Endothelial cell of umbilical vein (primary cell): ENCODE results near the gene LACTBL1. TPM values are rescaled to one million over a fixed set of nuclear protein-coding genes. Genes with fewer than 3 reads are reported as not detected.

Experiments used
- BruUV-seq: library from RNA; stranded (reverse); fragments of 400-500 nt; replicated peaks from 2 replicates; lab custom pipeline; 2021; lab: Mats Ljungman, UMichigan
- CTCF ChIA-PET: fragments of 300-600, 350-600 bp; sonication (Branson Sonifier 250); formaldehyde crosslinking; loops from one replicate; lab custom pipeline; 2021; ENCODE audit warnings: antibody characterized with exemption, inconsistent platforms; lab: Charles Lee
- POLR2A ChIA-PET: fragments of 300-600, 350-600 bp; sonication (Branson Sonifier 250); formaldehyde crosslinking; loops from one replicate; lab custom pipeline; 2021; ENCODE audit warnings: antibody characterized with exemption, inconsistent platforms; lab: Charles Lee
- DNase-seq: peaks from one replicate; pipeline ENCODE4 v3.0.0-alpha.2; 2011; ENCODE audit warnings: low read depth, low spot score
- FAIRE-seq: peaks from 2 replicates; lab custom pipeline; 2011; peaks lifted over from hg19 to GRCh38; lab: Jason Lieb, UNC
- H2AFZ ChIP-seq: 2 replicates; pipeline ENCODE4 v1.6.0; 2012; ENCODE audit warnings: low read depth, low read length, control low read depth, inconsistent platforms
- H3K27ac ChIP-seq: 2 replicates; pipeline ENCODE4 v1.5.1; 2011; ENCODE audit warnings: low read depth, mild to moderate bottlenecking, control low read depth, low read length, moderate library complexity; ENCODE audit not compliant: insufficient read depth
- H3K27me3 ChIP-seq, 2 experiments: 2 replicates each; pipeline versions ENCODE4 v1.6.0 to v1.6.1; 2011; ENCODE audit warnings: low read length in 2 of 2, mixed read lengths in 1 of 2; ENCODE audit not compliant: control insufficient read depth in 2 of 2, insufficient read depth in 2 of 2
- H3K36me3 ChIP-seq, 2 experiments: 2 replicates in 1 of 2; 3 replicates in 1 of 2; pipeline ENCODE4 v1.5.1; 2011; ENCODE audit warnings: low read length in 2 of 2, mild to moderate bottlenecking in 1 of 2, moderate library complexity in 1 of 2; ENCODE audit not compliant: control insufficient read depth in 2 of 2, insufficient read depth in 2 of 2; ENCODE audit errors: extremely low read depth in 1 of 2
- H3K4me1 ChIP-seq: 3 replicates; pipeline ENCODE4 v1.5.1; 2011; ENCODE audit warnings: mild to moderate bottlenecking, low read length; ENCODE audit not compliant: control insufficient read depth, insufficient read depth; ENCODE audit errors: extremely low read depth
- H3K4me2 ChIP-seq: 2 replicates; pipeline ENCODE4 v1.6.1; 2011; ENCODE audit warnings: low read length, control low read depth, mixed read lengths; ENCODE audit not compliant: insufficient read depth
- H3K4me3 ChIP-seq, 3 experiments: fragments of 200-600 bp in 1 of 3; sonication (generic), shearing (Covaris generic) in 1 of 3; replicated peaks in 1 of 3; 2 replicates each; pipeline ENCODE4 v1.5.1; 2011 to 2016; ENCODE audit warnings: control low read depth in 3 of 3, low read length in 3 of 3, mild to moderate bottlenecking in 2 of 3, inconsistent platforms in 1 of 3, low read depth in 1 of 3, moderate library complexity in 1 of 3; ENCODE audit not compliant: insufficient read depth in 1 of 3
- H3K79me2 ChIP-seq: 2 replicates; pipeline ENCODE4 v1.6.0; 2012; ENCODE audit warnings: low read length, inconsistent platforms; ENCODE audit not compliant: control insufficient read depth, insufficient read depth
- H3K9ac ChIP-seq: replicated peaks from 2 replicates; pipeline ENCODE3; 2011; ENCODE audit warnings: low read length, control low read depth; ENCODE audit not compliant: insufficient read depth; ENCODE audit errors: extremely low read depth
- H3K9me1 ChIP-seq: replicated peaks from 3 replicates; pipeline ENCODE4 v1.6.0; 2011; ENCODE audit warnings: mild to moderate bottlenecking, low read length; ENCODE audit not compliant: control insufficient read depth, insufficient read depth; ENCODE audit errors: extremely low read depth
- H3K9me3 ChIP-seq: replicated peaks from 2 replicates; pipeline ENCODE4 v1.5.1; 2012; ENCODE audit warnings: low read length, inconsistent platforms; ENCODE audit not compliant: control insufficient read depth, insufficient read depth
- H4K20me1 ChIP-seq: replicated peaks from 2 replicates; pipeline ENCODE3; 2011; ENCODE audit warnings: mild to moderate bottlenecking, low read length; ENCODE audit not compliant: control insufficient read depth, insufficient read depth; ENCODE audit errors: extremely low read depth
- EZH2 ChIP-seq: IDR thresholded peaks from 2 replicates; pipeline ENCODE4 v1.6.1; 2012; ENCODE audit warnings: borderline replicate concordance, low read depth, mild to moderate bottlenecking, moderate library complexity, low read length, inconsistent platforms; ENCODE audit not compliant: severe bottlenecking
- FOS ChIP-seq: IDR thresholded peaks from 2 replicates; pipeline ENCODE4 v1.6.1; 2011; ENCODE audit warnings: mild to moderate bottlenecking, low read length, moderate library complexity, borderline replicate concordance; ENCODE audit not compliant: insufficient read depth
- GATA2 ChIP-seq: IDR thresholded peaks from 2 replicates; pipeline ENCODE4 v1.7.0; 2011; ENCODE audit warnings: low read depth, mild to moderate bottlenecking, moderate library complexity, mixed read lengths, low read length; ENCODE audit not compliant: insufficient read length, insufficient read depth
- JUN ChIP-seq: IDR thresholded peaks from 2 replicates; pipeline ENCODE4 v1.6.1; 2011; ENCODE audit warnings: borderline replicate concordance, low read depth; ENCODE audit not compliant: insufficient read length, insufficient read depth
- MYC ChIP-seq: IDR thresholded peaks from one replicate; pipeline ENCODE4 v1.6.1; 2011; ENCODE audit warnings: mild to moderate bottlenecking, low read depth, low read length
- POLR2A ChIP-seq: IDR thresholded peaks from 2 replicates; pipeline ENCODE4 v1.6.1; 2012; ENCODE audit warnings: low read depth, mild to moderate bottlenecking, control low read depth, low read length
- POLR2AphosphoS5 ChIP-seq: IDR thresholded peaks from 2 replicates; pipeline ENCODE4 v1.6.1; 2012; ENCODE audit warnings: low read depth, mild to moderate bottlenecking, control low read depth, low read length, moderate library complexity; ENCODE audit not compliant: insufficient read depth
- dilution Hi-C: fragments of 300-500 bp; cut with MboI; formaldehyde crosslinking; loops from one replicate; pipeline ENCODE4 v1.15.0; 2019; ENCODE audit warnings: low sequenced_read_pairs; ENCODE audit not compliant: extremely low pct_ligation_motif_present
- intact Hi-C: fragments of 100-400 bp; cut with micrococcal nuclease; formaldehyde crosslinking; loops from one replicate; pipeline ENCODE4 v1.10.0; 2022
- polyA plus RNA-seq, 4 experiments: library from polyadenylated mRNA; depleted of rRNA in 3 of 4; stranded (reverse) in 3 of 4; unstranded in 1 of 4; fragments of >200 nt; gene quantifications; 2 replicates each; pipeline versions ENCODE4 v1.2.1 to v1.2.3, GENCODE V29; 2011 to 2012; ENCODE audit warnings: missing spikeins in 1 of 4
- total RNA-seq: library from RNA; stranded (reverse); gene quantifications from 2 replicates; pipeline ENCODE4 v1.2.3, GENCODE V29; 2021
- TF ChIP-seq, protein P1 (sequence below): IDR thresholded peaks from 2 replicates; pipeline ENCODE4 v1.6.1; 2011; ENCODE audit not compliant: insufficient read depth, insufficient read length
- TF ChIP-seq, protein P2 (sequence below), 2 donors: IDR thresholded peaks; 1 replicate in 1 of 2; 2 replicates in 1 of 2; pipeline ENCODE4 v1.5.1; 2011; ENCODE audit warnings: low read length in 2 of 2, mild to moderate bottlenecking in 2 of 2, moderate library complexity in 2 of 2, control low read depth in 1 of 2, inconsistent platforms in 1 of 2, low read depth in 1 of 2; ENCODE audit not compliant: insufficient read depth in 1 of 2; ENCODE audit errors: extremely low read depth in 1 of 2

LACTBL1 gene
- total and polyA plus RNA-seq, 2 donors (not counting 3 experiments of a cell fraction or from before 2014, with no cell fraction given), result not detected

DNA sequence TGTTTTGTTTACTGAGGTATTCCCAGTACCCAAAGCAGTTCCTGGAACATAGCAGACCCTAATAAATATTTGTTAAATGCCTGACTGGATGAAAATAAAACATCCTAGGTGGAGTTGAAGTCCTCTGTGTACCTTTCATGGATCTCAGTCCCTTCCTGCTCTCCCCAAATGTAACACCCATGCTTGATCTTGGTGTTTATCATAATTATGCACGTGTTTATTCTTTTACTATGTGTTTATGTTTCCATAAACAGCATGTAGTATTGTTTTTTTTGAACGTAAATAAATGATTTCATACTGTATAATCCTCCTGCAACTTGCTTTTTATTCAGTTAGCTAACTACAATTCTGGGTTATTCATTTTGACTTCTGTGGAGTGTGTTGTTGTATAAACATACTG lies 4.8 kb downstream of the LACTBL1 start:
- Histone ChIP-seq H4K20me1 (no peaks in the 10 kb centered on the region), H3K4me2 (no peak overlapping the region), H3K79me2 (no peaks in the 10 kb centered on the region), H3K9ac (no peak overlapping the region), H3K36me3 (no peaks in the 10 kb centered on the region), H3K4me1 (peaks cover 4% of the 10 kb centered on the region), H3K27me3 (peaks cover 28 to 43% of the 10 kb centered on the region in 2 experiments), H3K9me1 (no peaks in the 10 kb centered on the region), H3K27ac (no peak overlapping the region), H3K9me3 (no peaks in the 10 kb centered on the region), H3K4me3 (no peak overlapping the region), H2AFZ (no peak overlapping the region)
- TF ChIP-seq EZH2 (no peak), JUN (no peak), FOS (no peak), POLR2AphosphoS5 (no peak), GATA2 (no peak)
- TF ChIP-seq, protein P1, sequence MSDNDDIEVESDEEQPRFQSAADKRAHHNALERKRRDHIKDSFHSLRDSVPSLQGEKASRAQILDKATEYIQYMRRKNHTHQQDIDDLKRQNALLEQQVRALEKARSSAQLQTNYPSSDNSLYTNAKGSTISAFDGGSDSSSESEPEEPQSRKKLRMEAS, result no peak
- FAIRE-seq, result no peak
- DNase-seq, result no peak
- ChIA-PET CTCF (no interaction called here), POLR2A (no interaction called here)
- intact Hi-C loops, result no loop called here
- BruUV-seq, result no TSS peak
- dilution Hi-C loops, result loop anchor here (25.0 kb wide), 1 partner anchor 306 kb away; the partner anchor contains the start of gene C1QB

DNA sequence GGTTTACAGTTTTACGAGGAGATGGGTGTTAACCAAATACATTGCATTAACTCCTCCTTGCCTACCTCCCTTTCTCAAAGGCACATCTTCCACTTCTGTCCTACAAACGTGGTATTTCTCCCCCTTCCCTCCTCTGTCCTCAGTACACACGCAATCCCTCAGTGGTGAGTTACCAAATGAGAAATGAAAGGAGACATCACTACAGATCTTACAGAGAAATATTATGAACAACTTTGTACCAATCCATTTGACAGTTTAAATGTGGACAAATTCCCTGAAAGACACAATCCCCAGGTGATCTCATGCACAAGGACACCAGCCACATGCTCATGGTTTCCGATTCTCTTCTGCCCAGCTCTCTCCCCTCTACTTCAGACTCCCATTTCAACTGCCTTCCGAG lies 6.4 kb downstream of the LACTBL1 start:
- DNase-seq, result no peak
- POLR2A ChIA-PET, result no interaction called here
- Histone ChIP-seq H3K9ac (no peak overlapping the region), H3K9me1 (no peaks in the 10 kb centered on the region), H3K36me3 (no peaks in the 10 kb centered on the region), H3K4me1 (peaks cover 4% of the 10 kb centered on the region), H3K9me3 (no peaks in the 10 kb centered on the region), H3K4me3 (no peak overlapping the region), H3K27ac (no peak overlapping the region), H4K20me1 (no peaks in the 10 kb centered on the region), H3K79me2 (no peaks in the 10 kb centered on the region), H3K4me2 (no peak overlapping the region), H2AFZ (no peak overlapping the region), H3K27me3 (peaks cover 28 to 42% of the 10 kb centered on the region in 2 experiments)
- dilution Hi-C loops (loop anchor here (25.0 kb wide), 1 partner anchor 304 kb away; the partner anchor contains the start of gene C1QB), intact Hi-C loops (no loop called here)
- CTCF ChIA-PET, result interaction anchor here (1.1 kb wide), 1 partner anchor 219 kb away, joined by 3 read pairs; no protein-coding TSS in a partner anchor
- TF ChIP-seq POLR2A, result no peak
- TF ChIP-seq, protein P2, sequence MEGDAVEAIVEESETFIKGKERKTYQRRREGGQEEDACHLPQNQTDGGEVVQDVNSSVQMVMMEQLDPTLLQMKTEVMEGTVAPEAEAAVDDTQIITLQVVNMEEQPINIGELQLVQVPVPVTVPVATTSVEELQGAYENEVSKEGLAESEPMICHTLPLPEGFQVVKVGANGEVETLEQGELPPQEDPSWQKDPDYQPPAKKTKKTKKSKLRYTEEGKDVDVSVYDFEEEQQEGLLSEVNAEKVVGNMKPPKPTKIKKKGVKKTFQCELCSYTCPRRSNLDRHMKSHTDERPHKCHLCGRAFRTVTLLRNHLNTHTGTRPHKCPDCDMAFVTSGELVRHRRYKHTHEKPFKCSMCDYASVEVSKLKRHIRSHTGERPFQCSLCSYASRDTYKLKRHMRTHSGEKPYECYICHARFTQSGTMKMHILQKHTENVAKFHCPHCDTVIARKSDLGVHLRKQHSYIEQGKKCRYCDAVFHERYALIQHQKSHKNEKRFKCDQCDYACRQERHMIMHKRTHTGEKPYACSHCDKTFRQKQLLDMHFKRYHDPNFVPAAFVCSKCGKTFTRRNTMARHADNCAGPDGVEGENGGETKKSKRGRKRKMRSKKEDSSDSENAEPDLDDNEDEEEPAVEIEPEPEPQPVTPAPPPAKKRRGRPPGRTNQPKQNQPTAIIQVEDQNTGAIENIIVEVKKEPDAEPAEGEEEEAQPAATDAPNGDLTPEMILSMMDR (IDR thresholded peaks at IDR 0.05; ENCODE audit: extremely low read depth in 1 of 2, insufficient read depth in 1 of 2, low read depth in 1 of 2, low read length in 2 of 2), result no peak
- TF ChIP-seq, protein P1, result no peak
- TF ChIP-seq FOS, result no peak
- TF ChIP-seq MYC, result no peak
- TF ChIP-seq POLR2AphosphoS5, result no peak
- TF ChIP-seq GATA2, result no peak
- TF ChIP-seq EZH2, result no peak
- no peak for FAIRE-seq
- BruUV-seq, result no TSS peak
